ENCODE results near the gene DDX1. TPM values are rescaled to one million over a fixed set of nuclear protein-coding genes. Genes with fewer than 3 reads are reported as not detected.

DDX1 gene
- total RNA-seq, 2 donors from 2014 or later, result 116 to 126 TPM

- no peaks in the 10 kb centered on the region for H3K4me1 Mint-ChIP-seq
- DNase-seq, result no peak
- H3K9me3 Mint-ChIP-seq, result no peaks in the 10 kb centered on the region
- no peaks in the 10 kb centered on the region for H3K27me3 Mint-ChIP-seq (ENCODE audit: insufficient read depth)
- Histone ChIP-seq H3K36me3 (ENCODE audit: control insufficient read depth, insufficient read depth, low read length) (peaks cover 98% of the 10 kb centered on the region), H3K4me3 (ENCODE audit: low read length) (no peak overlapping the region), H3K9ac (ENCODE audit: extremely low read depth, low read length, poor library complexity, severe bottlenecking) (no peak overlapping the region), H3K27me3 (ENCODE audit: control insufficient read depth, insufficient read depth, low read length, poor library complexity, severe bottlenecking) (no peaks in the 10 kb centered on the region), H3K4me1 (ENCODE audit: control insufficient read depth, insufficient read depth, low read length) (no peaks in the 10 kb centered on the region), H3K27ac (ENCODE audit: low read depth, low read length) (no peak overlapping the region), H3K9me3 (ENCODE audit: control insufficient read depth, low read length) (peaks cover 3% of the 10 kb centered on the region)
- no peak overlapping the region for H3K27ac Mint-ChIP-seq
- no peak for TF ChIP-seq CTCF (conservative IDR thresholded peaks at IDR 0.05)
- H3K4me3 Mint-ChIP-seq, result no peak overlapping the region
- H3K36me3 Mint-ChIP-seq (ENCODE audit: low read depth), result peaks cover 63% of the 10 kb centered on the region
Measured at GRCh38 chr2:15624903-15625302, 33.2 kb downstream of the DDX1 start.

DNA sequence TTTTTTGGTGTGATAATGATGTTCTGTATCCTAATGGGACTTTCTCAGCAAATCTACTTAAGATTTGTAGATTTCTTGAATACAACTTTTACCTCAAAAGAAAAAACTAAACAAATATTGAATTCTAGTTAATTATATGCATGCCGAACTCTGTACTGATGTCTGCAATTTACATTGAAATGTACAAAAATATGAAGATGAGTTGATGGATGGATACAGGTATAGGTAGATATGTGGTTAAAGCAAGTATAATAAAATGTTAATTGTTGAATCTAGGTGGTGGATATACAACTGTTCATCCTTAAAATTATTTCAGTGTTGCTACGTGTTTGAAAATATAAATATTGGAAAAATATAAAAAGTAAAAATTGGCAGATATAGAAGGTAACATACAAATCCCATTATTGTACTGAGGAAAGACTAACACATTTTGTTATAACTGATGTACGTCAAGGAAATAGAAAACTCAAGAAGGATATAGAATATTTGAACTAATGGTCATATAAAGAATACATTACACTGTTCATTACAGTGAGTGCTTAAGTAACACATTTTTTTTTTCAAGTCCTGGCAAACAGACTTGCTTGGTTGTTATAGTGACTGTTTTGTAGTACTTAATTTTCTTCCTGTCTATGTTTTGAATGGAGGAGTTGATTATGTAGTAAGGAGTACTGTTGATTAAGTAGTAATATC is 33.8 kb downstream of the DDX1 start:
- Mint-ChIP-seq H3K36me3 (ENCODE audit: low read depth) (peaks cover 66% of the 10 kb centered on the region), H3K27me3 (ENCODE audit: insufficient read depth) (no peaks in the 10 kb centered on the region), H3K4me3 (no peak overlapping the region), H3K4me1 (no peaks in the 10 kb centered on the region), H3K27ac (no peak overlapping the region), H3K9me3 (no peaks in the 10 kb centered on the region)
- no peaks in the 10 kb centered on the region for H3K27me3 ChIP-seq (ENCODE audit: control insufficient read depth, insufficient read depth, low read length, poor library complexity, severe bottlenecking)
- peaks cover 98% of the 10 kb centered on the region for H3K36me3 ChIP-seq (ENCODE audit: control insufficient read depth, insufficient read depth, low read length)
- H3K4me3 ChIP-seq (ENCODE audit: low read length), result no peak overlapping the region
- no peak for DNase-seq
- TF ChIP-seq CTCF (conservative IDR thresholded peaks at IDR 0.05), result no peak
- WGBS, 2 experiments (ENCODE audit: insufficient coverage in 1 of 2, insufficient read length in 1 of 2), result 90 to 96% methylated on average over 1 to 3 of the region's 3 CpGs
- no peaks in the 10 kb centered on the region for H3K4me1 ChIP-seq (ENCODE audit: control insufficient read depth, insufficient read depth, low read length)
- H3K9me3 ChIP-seq (ENCODE audit: control insufficient read depth, low read length), result peaks cover 3% of the 10 kb centered on the region
- no peak overlapping the region for H3K9ac ChIP-seq (ENCODE audit: extremely low read depth, low read length, poor library complexity, severe bottlenecking)
- H3K27ac ChIP-seq (ENCODE audit: low read depth, low read length), result no peak overlapping the region

DNA sequence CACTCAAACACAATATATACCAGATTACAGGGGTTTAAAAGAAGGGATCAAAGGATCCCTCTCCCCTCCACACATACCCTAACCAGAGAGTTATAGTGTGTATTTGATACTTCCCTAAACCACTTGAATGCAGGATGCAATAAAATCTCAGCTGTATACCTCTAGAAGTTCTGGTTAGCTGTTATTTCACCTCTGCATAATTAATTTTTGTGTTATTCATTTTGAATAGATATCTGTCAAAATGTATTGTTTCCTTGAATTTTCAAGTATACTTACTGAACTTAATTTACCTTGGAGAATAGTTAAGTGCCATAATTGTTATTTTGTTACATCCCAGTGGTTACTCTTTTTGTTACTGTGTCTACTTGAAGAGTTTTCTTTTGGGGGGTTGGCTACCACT is 34.5 kb downstream of the DDX1 start:
- Mint-ChIP-seq H3K4me3 (no peak overlapping the region), H3K36me3 (ENCODE audit: low read depth) (peaks cover 65% of the 10 kb centered on the region), H3K4me1 (no peaks in the 10 kb centered on the region), H3K27ac (no peak overlapping the region), H3K27me3 (ENCODE audit: insufficient read depth) (no peaks in the 10 kb centered on the region), H3K9me3 (no peaks in the 10 kb centered on the region)
- peaks cover 3% of the 10 kb centered on the region for H3K9me3 ChIP-seq (ENCODE audit: control insufficient read depth, low read length)
- H3K27me3 ChIP-seq (ENCODE audit: control insufficient read depth, insufficient read depth, low read length, poor library complexity, severe bottlenecking), result no peaks in the 10 kb centered on the region
- TF ChIP-seq CTCF (conservative IDR thresholded peaks at IDR 0.05), result no peak
- no peak overlapping the region for H3K9ac ChIP-seq (ENCODE audit: extremely low read depth, low read length, poor library complexity, severe bottlenecking)
- no peaks in the 10 kb centered on the region for H3K4me1 ChIP-seq (ENCODE audit: control insufficient read depth, insufficient read depth, low read length)
- DNase-seq, result no peak
- no peak overlapping the region for H3K4me3 ChIP-seq (ENCODE audit: low read length)
- no peak overlapping the region for H3K27ac ChIP-seq (ENCODE audit: low read depth, low read length)
- peaks cover 98% of the 10 kb centered on the region for H3K36me3 ChIP-seq (ENCODE audit: control insufficient read depth, insufficient read depth, low read length)

All from endodermal cell (in vitro differentiated cells).